KMS-11 (cell line): ENCODE data around the gene NPLOC4.

Source experiments
- H2AFZ ChIP-seq: fragments of 200-600 bp; sonication (generic); 2 replicates; pipeline ENCODE4 v1.6.1; 2016; ENCODE audit warnings: antibody characterized with exemption, mixed run types, low read depth
- H3K27ac ChIP-seq: fragments of 200-600 bp; sonication (generic); 2 replicates; pipeline ENCODE4 v1.6.1; 2016; ENCODE audit warnings: mild to moderate bottlenecking, mixed run types
- H3K27me3 ChIP-seq: fragments of 200-600 bp; sonication (generic); 2 replicates; pipeline ENCODE4 v1.6.1; 2017; ENCODE audit warnings: mild to moderate bottlenecking, low read depth, mixed run types, moderate library complexity; ENCODE audit not compliant: insufficient read depth
- H3K36me3 ChIP-seq: fragments of 200-600 bp; sonication (generic); 2 replicates; pipeline ENCODE4 v1.6.1; 2017; ENCODE audit warnings: mild to moderate bottlenecking, mixed run types; ENCODE audit not compliant: insufficient read depth
- H3K4me1 ChIP-seq: fragments of 200-600 bp; sonication (generic); 2 replicates; pipeline ENCODE4 v1.6.1; 2016; ENCODE audit warnings: mild to moderate bottlenecking, low read depth, mixed run types; ENCODE audit not compliant: poor library complexity, severe bottlenecking
- H3K4me2 ChIP-seq: fragments of 200-600 bp; sonication (generic); 2 replicates; pipeline ENCODE4 v1.7.0; 2016; ENCODE audit warnings: mild to moderate bottlenecking, mixed run types
- H3K4me3 ChIP-seq: fragments of 200-600 bp; sonication (generic); IDR thresholded peaks from 2 replicates; pipeline ENCODE4 v1.6.1; 2017; ENCODE audit warnings: low read depth, low read length, mixed read lengths; ENCODE audit not compliant: insufficient read depth
- H3K79me2 ChIP-seq: fragments of 200-600 bp; sonication (generic); 2 replicates; pipeline ENCODE4 v1.6.1; 2016; ENCODE audit warnings: low read depth, mixed run types; ENCODE audit not compliant: insufficient read depth
- H3K9ac ChIP-seq: fragments of 200-600 bp; sonication (generic); 2 replicates; pipeline ENCODE4 v1.6.1; 2016; ENCODE audit warnings: mild to moderate bottlenecking, mixed run types
- H4K20me1 ChIP-seq: fragments of 200-600 bp; sonication (generic); 2 replicates; pipeline ENCODE4 v1.6.1; 2016; ENCODE audit warnings: mild to moderate bottlenecking, mixed run types; ENCODE audit not compliant: insufficient read depth
- TF ChIP-seq, protein P1 (sequence below): fragments of 200-600 bp; sonication (generic); conservative IDR thresholded peaks from 2 replicates; pipeline ENCODE4 v1.6.1; 2017; ENCODE audit warnings: low read depth, mild to moderate bottlenecking, antibody characterized with exemption, low read length, moderate library complexity, mixed read lengths

NPLOC4 gene

DNA sequence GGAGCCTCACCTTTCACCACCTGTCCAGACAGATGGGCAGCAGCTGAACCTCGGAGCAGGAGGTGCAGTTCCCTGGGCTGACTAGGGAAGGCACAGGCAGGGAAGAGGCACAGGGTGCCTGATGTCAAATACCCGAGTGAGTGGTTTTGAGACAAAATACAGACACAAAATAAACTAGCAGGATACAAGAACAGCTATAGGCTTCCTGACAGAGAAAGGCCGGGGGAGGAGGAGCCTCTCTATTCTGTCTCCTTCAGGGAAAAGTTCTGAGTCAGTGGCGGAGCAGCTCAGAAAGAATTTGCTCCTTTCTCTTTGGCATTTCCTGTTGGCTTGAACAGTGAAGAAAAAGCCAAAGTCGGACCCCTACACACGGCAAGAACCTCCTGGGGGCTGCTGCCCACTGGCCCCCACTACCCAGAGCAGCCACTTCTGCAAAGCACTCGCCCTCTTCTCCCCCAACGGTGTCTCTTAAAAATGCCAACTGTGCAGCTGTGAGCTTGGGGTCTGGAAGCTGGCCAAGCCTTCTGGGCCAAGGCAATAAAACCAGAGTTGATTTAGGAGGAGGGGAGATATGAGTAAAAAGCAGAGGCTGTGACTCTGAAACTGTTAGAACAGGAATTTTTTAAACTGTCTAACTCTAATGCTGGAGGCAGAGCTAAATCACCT, 70.3 kb downstream of the NPLOC4 start:
- H3K4me2 ChIP-seq: peak overlapping the region; percentile 83
- H3K9ac ChIP-seq: peak overlapping the region; percentile 23; the same call in 1 of the 2 replicates
- H3K27ac ChIP-seq: peak overlapping the region; percentile 75

DNA sequence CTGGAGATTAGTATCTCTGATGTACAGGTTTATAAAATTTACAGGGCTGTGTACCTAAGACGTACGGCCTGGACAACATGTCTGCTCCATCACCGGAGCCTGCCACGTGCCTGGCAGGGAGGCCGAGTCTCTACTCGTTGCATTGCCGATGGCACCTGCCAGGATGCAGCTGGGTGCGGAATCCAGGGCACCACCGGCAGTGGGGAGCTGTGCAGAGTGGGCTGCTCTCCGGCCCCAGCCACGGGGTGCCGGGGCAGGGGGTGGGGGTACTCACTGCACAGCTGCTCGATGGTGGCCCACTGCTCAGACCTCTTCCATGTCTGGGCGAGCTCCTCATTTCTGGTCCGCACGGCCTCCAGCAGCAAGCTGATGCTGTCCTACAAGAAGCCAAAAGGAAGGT, 71.7 kb downstream of the NPLOC4 start:
- Histone ChIP-seq H2AFZ (no peak overlapping the region), H3K27me3 (no peaks in the 10 kb centered on the region), H4K20me1 (no peaks in the 10 kb centered on the region), H3K27ac (peak overlapping the region; percentile 75; the same call in 1 of the 2 replicates), H3K79me2 (no peaks in the 10 kb centered on the region; the same call in 1 of the 2 replicates), H3K9ac (no peak overlapping the region), H3K4me3 (no peak overlapping the region), H3K4me2 (no peak overlapping the region), H3K4me1 (peaks cover 78% of the 10 kb centered on the region), H3K36me3 (peaks cover 9% of the 10 kb centered on the region; the same call in 1 of the 2 replicates)
- TF ChIP-seq, protein P1, sequence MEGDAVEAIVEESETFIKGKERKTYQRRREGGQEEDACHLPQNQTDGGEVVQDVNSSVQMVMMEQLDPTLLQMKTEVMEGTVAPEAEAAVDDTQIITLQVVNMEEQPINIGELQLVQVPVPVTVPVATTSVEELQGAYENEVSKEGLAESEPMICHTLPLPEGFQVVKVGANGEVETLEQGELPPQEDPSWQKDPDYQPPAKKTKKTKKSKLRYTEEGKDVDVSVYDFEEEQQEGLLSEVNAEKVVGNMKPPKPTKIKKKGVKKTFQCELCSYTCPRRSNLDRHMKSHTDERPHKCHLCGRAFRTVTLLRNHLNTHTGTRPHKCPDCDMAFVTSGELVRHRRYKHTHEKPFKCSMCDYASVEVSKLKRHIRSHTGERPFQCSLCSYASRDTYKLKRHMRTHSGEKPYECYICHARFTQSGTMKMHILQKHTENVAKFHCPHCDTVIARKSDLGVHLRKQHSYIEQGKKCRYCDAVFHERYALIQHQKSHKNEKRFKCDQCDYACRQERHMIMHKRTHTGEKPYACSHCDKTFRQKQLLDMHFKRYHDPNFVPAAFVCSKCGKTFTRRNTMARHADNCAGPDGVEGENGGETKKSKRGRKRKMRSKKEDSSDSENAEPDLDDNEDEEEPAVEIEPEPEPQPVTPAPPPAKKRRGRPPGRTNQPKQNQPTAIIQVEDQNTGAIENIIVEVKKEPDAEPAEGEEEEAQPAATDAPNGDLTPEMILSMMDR: no peak

More for the DNA sequence above, 70.3 kb downstream of the NPLOC4 start:
- H2AFZ ChIP-seq: no peak overlapping the region
- no peak overlapping the region for H3K4me3 ChIP-seq
- TF ChIP-seq, protein P1: no peak
- no peaks in the 10 kb centered on the region; the same call in 1 of the 2 replicates for H3K79me2 ChIP-seq
- no peaks in the 10 kb centered on the region for H3K27me3 ChIP-seq
- H3K4me1 ChIP-seq: peaks cover 85% of the 10 kb centered on the region
- H4K20me1 ChIP-seq: no peaks in the 10 kb centered on the region
- H3K36me3 ChIP-seq: peaks cover 6% of the 10 kb centered on the region; the same call in 1 of the 2 replicates

GRCh38 chr17:81564778-81565177, 72.1 kb downstream of the NPLOC4 start:
- Histone ChIP-seq H3K4me2 (no peak overlapping the region), H3K36me3 (peaks cover 13% of the 10 kb centered on the region; the same call in 1 of the 2 replicates), H3K27ac (no peak overlapping the region), H3K27me3 (no peaks in the 10 kb centered on the region), H3K4me3 (no peak overlapping the region), H3K79me2 (no peaks in the 10 kb centered on the region; the same call in 1 of the 2 replicates), H2AFZ (no peak overlapping the region), H3K9ac (no peak overlapping the region), H3K4me1 (peaks cover 74% of the 10 kb centered on the region), H4K20me1 (no peaks in the 10 kb centered on the region)
- TF ChIP-seq, protein P1: no peak

- H3K27ac ChIP-seq: no peak overlapping the region
- no peaks in the 10 kb centered on the region; the same call in 1 of the 2 replicates for H3K79me2 ChIP-seq
- no peak overlapping the region for H2AFZ ChIP-seq
- H3K4me2 ChIP-seq: no peak overlapping the region
- H3K9ac ChIP-seq: no peak overlapping the region
- TF ChIP-seq, protein P1: no peak
- H3K27me3 ChIP-seq: no peaks in the 10 kb centered on the region
- no peaks in the 10 kb centered on the region for H4K20me1 ChIP-seq
- H3K4me3 ChIP-seq: no peak overlapping the region
- H3K4me1 ChIP-seq: peaks cover 66% of the 10 kb centered on the region
- peaks cover 16% of the 10 kb centered on the region; the same call in 1 of the 2 replicates for H3K36me3 ChIP-seq
Measured at GRCh38 chr17:81563861-81564586, 72.9 kb downstream of the NPLOC4 start.
